ACC112 (cell line): ENCODE results near the gene RERE.
A peak's percentile ranks its signal among the peaks of the same experiment; 100 is the strongest.

ENCODE experiments used
- H2AFZ ChIP-seq: fragments of 200-600 bp; sonication (generic); one replicate; pipeline ENCODE4 v1.6.0; 2017; ENCODE audit warnings: antibody characterized with exemption, low read length; ENCODE audit not compliant: unreplicated experiment
- H3K27ac ChIP-seq: fragments of 200-600 bp; sonication (generic); 2 replicates; pipeline ENCODE4 v1.5.1; 2014; ENCODE audit warnings: low read depth, mild to moderate bottlenecking, antibody characterized with exemption, low read length, moderate library complexity
- H3K27me3 ChIP-seq: fragments of 200-600 bp; sonication (generic); 2 replicates; pipeline ENCODE4 v1.6.1; 2014; ENCODE audit warnings: mild to moderate bottlenecking, antibody characterized with exemption, low read length, moderate library complexity, mixed read lengths; ENCODE audit not compliant: insufficient read depth
- H3K36me3 ChIP-seq: fragments of 200-600 bp; sonication (generic); 2 replicates; pipeline ENCODE4 v1.6.1; 2016; ENCODE audit warnings: mild to moderate bottlenecking, antibody characterized with exemption, low read length, moderate library complexity, mixed read lengths; ENCODE audit not compliant: insufficient read depth
- H3K4me1 ChIP-seq: fragments of 200-600 bp; sonication (generic); one replicate; pipeline ENCODE4 v1.6.1; 2016; ENCODE audit warnings: low read length, mixed read lengths; ENCODE audit not compliant: insufficient read depth, unreplicated experiment, control insufficient read depth
- H3K4me3 ChIP-seq: fragments of 200-600 bp; sonication (generic); 2 replicates; pipeline ENCODE4 v1.5.1; 2014; ENCODE audit warnings: mild to moderate bottlenecking, low read depth, low read length
- H3K79me2 ChIP-seq: fragments of 200-600 bp; sonication (generic); one replicate; pipeline ENCODE4 v1.6.0; 2016; ENCODE audit warnings: low read length; ENCODE audit not compliant: control insufficient read depth, unreplicated experiment, insufficient read depth

Gene RERE

DNA sequence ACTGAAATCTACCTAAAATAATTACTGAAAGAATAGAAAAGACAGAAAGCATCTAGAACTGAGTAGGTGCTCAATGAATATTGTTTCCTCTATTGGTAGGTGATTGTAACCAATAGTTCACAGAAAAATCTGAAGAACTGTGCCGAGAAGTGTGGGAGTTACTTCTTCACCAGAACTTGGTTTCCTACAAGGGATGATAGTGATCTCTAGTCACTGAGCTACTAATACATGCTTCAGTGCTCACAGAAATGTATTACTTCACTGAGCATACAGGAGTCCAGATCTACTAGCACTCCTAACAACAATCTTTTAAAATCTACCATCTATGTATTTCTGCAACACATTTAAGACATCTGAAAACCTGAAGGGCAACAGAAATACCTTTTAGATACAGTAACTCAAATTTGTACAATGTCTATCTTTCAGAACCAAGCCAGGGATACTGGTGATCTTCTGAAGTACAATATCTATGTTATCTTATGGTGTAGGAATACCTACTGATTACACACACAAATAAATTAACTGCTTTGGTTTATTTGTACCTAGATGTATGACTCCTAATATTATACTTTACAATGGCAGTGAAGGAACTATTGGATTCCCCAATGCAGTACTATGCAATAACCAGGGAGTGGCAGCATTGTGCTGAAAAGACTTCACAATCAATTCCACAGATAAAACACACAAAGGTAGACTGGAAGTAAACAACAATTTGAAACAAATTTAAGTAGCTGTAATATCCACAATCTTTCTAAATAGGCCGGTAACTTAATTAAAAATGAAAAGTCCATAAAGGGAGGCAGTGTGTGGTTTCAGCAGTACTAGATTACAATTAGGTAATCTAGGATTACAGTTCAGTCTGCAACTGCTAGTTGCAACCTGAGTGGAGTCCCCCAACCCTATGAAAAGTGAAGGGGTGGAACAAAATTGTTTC is 256.6 kb downstream of the RERE start:
- H3K4me1 ChIP-seq, result peaks cover 15% of the 10 kb centered on the region
- no peaks in the 10 kb centered on the region for H3K36me3 ChIP-seq
- no peaks in the 10 kb centered on the region for H3K79me2 ChIP-seq
- H2AFZ ChIP-seq, result no peak overlapping the region
- H3K27ac ChIP-seq, result no peak overlapping the region
- no peak overlapping the region for H3K4me3 ChIP-seq
- no peaks in the 10 kb centered on the region for H3K27me3 ChIP-seq

- Histone ChIP-seq H3K79me2 (no peaks in the 10 kb centered on the region), H2AFZ (no peak overlapping the region), H3K27ac (no peak overlapping the region), H3K4me3 (no peak overlapping the region), H3K27me3 (no peaks in the 10 kb centered on the region), H3K4me1 (peaks cover 21% of the 10 kb centered on the region), H3K36me3 (no peaks in the 10 kb centered on the region)
These were observed 257.4 kb downstream of the RERE start for GRCh38 chr1:8560035-8560434.

- no peak overlapping the region for H2AFZ ChIP-seq
- peaks cover 11% of the 10 kb centered on the region for H3K4me1 ChIP-seq
- no peak overlapping the region for H3K4me3 ChIP-seq
- H3K27ac ChIP-seq, result peak overlapping the region; percentile 25; the same call in 1 of the 2 replicates
- H3K36me3 ChIP-seq, result no peaks in the 10 kb centered on the region
- H3K79me2 ChIP-seq, result no peaks in the 10 kb centered on the region
- H3K27me3 ChIP-seq, result no peaks in the 10 kb centered on the region
These were observed 261.9 kb downstream of the RERE start for GRCh38 chr1:8555582-8555981.

DNA sequence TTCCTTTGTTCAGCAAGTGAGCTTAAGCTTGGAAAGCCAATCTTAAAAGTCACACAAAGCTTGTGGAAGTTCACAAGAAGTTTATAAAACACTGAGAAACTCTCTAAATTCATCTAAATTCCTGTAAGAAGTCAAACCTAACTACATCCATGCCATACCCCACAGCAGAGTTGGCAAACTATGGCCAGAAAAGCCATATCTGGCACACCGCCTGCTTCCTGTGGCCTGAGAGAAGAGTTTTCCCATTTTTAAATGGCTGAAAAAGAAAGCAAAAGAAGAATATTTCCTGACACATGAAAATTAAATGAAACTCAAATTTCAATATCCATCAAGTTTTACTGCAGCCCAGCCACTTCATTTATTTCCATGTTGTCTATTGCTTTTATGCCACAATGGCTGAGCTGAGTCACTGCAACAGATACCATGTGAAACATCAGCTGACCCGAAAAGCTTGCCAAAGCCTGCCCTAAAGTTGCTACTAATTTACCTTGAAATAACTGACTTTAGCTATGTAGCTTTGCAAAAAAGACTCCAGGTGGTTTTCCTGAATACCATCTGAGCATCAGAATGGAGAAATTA is 262.4 kb downstream of the RERE start:
- Histone ChIP-seq H3K27me3 (no peaks in the 10 kb centered on the region), H3K4me3 (no peak overlapping the region), H3K27ac (peak overlapping the region; percentile 25; the same call in 1 of the 2 replicates), H3K36me3 (no peaks in the 10 kb centered on the region), H3K79me2 (no peaks in the 10 kb centered on the region), H2AFZ (no peak overlapping the region), H3K4me1 (peaks cover 11% of the 10 kb centered on the region)

- Histone ChIP-seq H3K27ac (no peak overlapping the region), H3K79me2 (no peaks in the 10 kb centered on the region), H2AFZ (no peak overlapping the region), H3K4me1 (peaks cover 11% of the 10 kb centered on the region), H3K27me3 (no peaks in the 10 kb centered on the region), H3K4me3 (no peak overlapping the region), H3K36me3 (no peaks in the 10 kb centered on the region)
These were observed 264.5 kb downstream of the RERE start for GRCh38 chr1:8552820-8553397.

GRCh38 chr1:8551613-8552489 is 265.6 kb downstream of the RERE start:
- Histone ChIP-seq H3K79me2 (no peaks in the 10 kb centered on the region), H3K36me3 (no peaks in the 10 kb centered on the region), H2AFZ (no peak overlapping the region), H3K4me3 (no peak overlapping the region), H3K4me1 (peaks cover 11% of the 10 kb centered on the region), H3K27me3 (no peaks in the 10 kb centered on the region), H3K27ac (no peak overlapping the region)

GRCh38 chr1:8551057-8551456 is 266.4 kb downstream of the RERE start:
- H3K27ac ChIP-seq, result no peak overlapping the region
- no peaks in the 10 kb centered on the region for H3K79me2 ChIP-seq
- no peaks in the 10 kb centered on the region for H3K36me3 ChIP-seq
- no peak overlapping the region for H3K4me3 ChIP-seq
- H3K4me1 ChIP-seq, result peaks cover 11% of the 10 kb centered on the region
- no peak overlapping the region for H2AFZ ChIP-seq
- H3K27me3 ChIP-seq, result no peaks in the 10 kb centered on the region

GRCh38 chr1:8547791-8548190 is 269.6 kb downstream of the RERE start:
- Histone ChIP-seq H2AFZ (no peak overlapping the region), H3K27me3 (no peaks in the 10 kb centered on the region), H3K4me3 (no peak overlapping the region), H3K27ac (no peak overlapping the region), H3K4me1 (no peaks in the 10 kb centered on the region), H3K36me3 (peaks cover 12% of the 10 kb centered on the region; the same call in 1 of the 2 replicates), H3K79me2 (no peaks in the 10 kb centered on the region)

- no peak overlapping the region for H3K4me3 ChIP-seq
- H3K4me1 ChIP-seq, result peaks cover 11% of the 10 kb centered on the region
- H3K27me3 ChIP-seq, result no peaks in the 10 kb centered on the region
- H3K27ac ChIP-seq, result no peak overlapping the region
- peaks cover 12% of the 10 kb centered on the region; the same call in 1 of the 2 replicates for H3K36me3 ChIP-seq
- H2AFZ ChIP-seq, result no peak overlapping the region
- H3K79me2 ChIP-seq, result no peaks in the 10 kb centered on the region
These were observed 272.4 kb downstream of the RERE start for GRCh38 chr1:8545078-8545477.

DNA sequence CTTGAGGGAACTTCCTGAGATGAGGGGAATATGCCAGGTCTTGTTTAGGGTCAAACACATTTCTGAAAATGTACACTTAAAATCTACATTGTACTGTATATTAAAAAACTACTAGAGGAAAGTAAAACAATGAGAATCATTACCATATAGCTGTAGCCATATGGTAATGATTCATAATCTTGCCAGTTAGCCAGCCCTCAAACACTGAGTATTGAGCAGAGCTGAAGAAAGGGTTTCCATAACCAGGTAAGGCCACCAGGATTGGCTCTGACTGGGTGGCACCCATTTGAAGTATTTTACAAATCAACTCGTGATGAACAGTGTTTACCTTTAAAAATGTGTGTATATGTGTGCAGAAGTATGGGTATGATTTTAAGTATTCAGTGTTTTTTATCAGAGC is 272.8 kb downstream of the RERE start:
- H3K27ac ChIP-seq, result no peak overlapping the region
- peaks cover 12% of the 10 kb centered on the region; the same call in 1 of the 2 replicates for H3K36me3 ChIP-seq
- H3K4me1 ChIP-seq, result peaks cover 11% of the 10 kb centered on the region
- H3K79me2 ChIP-seq, result no peaks in the 10 kb centered on the region
- no peak overlapping the region for H2AFZ ChIP-seq
- no peak overlapping the region for H3K4me3 ChIP-seq
- H3K27me3 ChIP-seq, result no peaks in the 10 kb centered on the region
